GM12878 (cell line): ENCODE data around the gene LRRC47. TPM values are rescaled to one million over a fixed set of nuclear protein-coding genes. Genes with fewer than 3 reads are reported as not detected.

Experiments used
- ATAC-seq: fragments of 200-7000 bp; cut with Tn5 transposase; 3 replicates; pipeline ENCODE4 v1.9.1; 2020; ENCODE audit warnings: mild to moderate bottlenecking, moderate library complexity
- BruUV-seq: library from RNA; stranded (reverse); fragments of 400-500 nt; replicated peaks from 2 replicates; lab custom pipeline; 2021; lab: Mats Ljungman, UMichigan
- CTCF ChIA-PET: fragments of 300-600 bp; sonication (Branson Sonifier 250); formaldehyde crosslinking; extraction: SDS; loops from one replicate; lab custom pipeline; 2021; ENCODE audit warnings: inconsistent platforms; lab: Yijun Ruan, JAX
- POLR2A ChIA-PET: fragments of 350-600 bp; formaldehyde crosslinking; extraction: SDS; loops from one replicate; lab custom pipeline; 2021; ENCODE audit warnings: inconsistent platforms; lab: Charles Lee
- RAD21 ChIA-PET: fragments of 300-600 bp; sonication (Branson Sonifier 250); formaldehyde crosslinking; loops from one replicate; lab custom pipeline; 2023; ENCODE audit warnings: antibody characterized with exemption; ENCODE audit not compliant: unreplicated experiment; lab: Charles Lee
- SMC1A ChIA-PET: fragments of 300-600 bp; sonication (Branson Sonifier 250); formaldehyde crosslinking; loops from one replicate; lab custom pipeline; 2023; ENCODE audit not compliant: unreplicated experiment, uncharacterized antibody; lab: Charles Lee
- DNase-seq: peaks from one replicate; pipeline ENCODE4 v3.0.0-alpha.2; 2011; ENCODE audit warnings: low read depth, low spot score
- FAIRE-seq: peaks from 3 replicates; lab custom pipeline; 2011; peaks lifted over from hg19 to GRCh38; lab: Jason Lieb, UNC
- H2AFZ ChIP-seq: 2 replicates; pipeline ENCODE4 v1.6.0; 2011; ENCODE audit warnings: low read depth, low read length, control low read depth; ENCODE audit not compliant: control insufficient read depth
- H3K27ac ChIP-seq: 2 replicates; pipeline ENCODE4 v1.5.1; 2011; ENCODE audit warnings: control low read depth; ENCODE audit not compliant: control insufficient read depth, insufficient read depth
- H3K27me3 ChIP-seq, 2 experiments: replicated peaks in 1 of 2; 2 replicates each; pipeline versions ENCODE4 v1.6.0 to v1.6.1; 2011; ENCODE audit warnings: low read length in 1 of 2; ENCODE audit not compliant: control insufficient read depth in 2 of 2, insufficient read depth in 2 of 2
- H3K36me3 ChIP-seq, 2 experiments: 2 replicates each; pipeline ENCODE4 v1.5.1; 2011; ENCODE audit warnings: low read length in 1 of 2; ENCODE audit not compliant: control insufficient read depth in 2 of 2, insufficient read depth in 2 of 2
- H3K4me1 ChIP-seq: 2 replicates; pipeline ENCODE4 v1.6.1; 2011; ENCODE audit warnings: mild to moderate bottlenecking, low read length, moderate library complexity, mixed read lengths; ENCODE audit not compliant: control insufficient read depth, insufficient read depth
- H3K4me2 ChIP-seq: 2 replicates; pipeline ENCODE4 v1.6.0; 2011; ENCODE audit warnings: control low read depth; ENCODE audit not compliant: control insufficient read depth, insufficient read depth
- H3K4me3 ChIP-seq: fragments of 200-600 bp; sonication (generic); 2 replicates; pipeline ENCODE4 v1.5.1; 2016
- H3K79me2 ChIP-seq: 2 replicates; pipeline ENCODE4 v1.6.0; 2011; ENCODE audit warnings: low read length; ENCODE audit not compliant: control insufficient read depth, insufficient read depth
- H3K9ac ChIP-seq: 2 replicates; pipeline ENCODE4 v1.8.0; 2011; ENCODE audit warnings: low read length, control low read depth, mixed read lengths; ENCODE audit not compliant: control insufficient read depth, insufficient read depth
- H3K9me3 ChIP-seq: replicated peaks from 3 replicates; pipeline ENCODE4 v1.5.1; 2011; ENCODE audit warnings: mild to moderate bottlenecking, low read length; ENCODE audit not compliant: control insufficient read depth, insufficient read depth
- H4K20me1 ChIP-seq: 2 replicates; pipeline ENCODE4 v1.6.0; 2011; ENCODE audit not compliant: control insufficient read depth, insufficient read depth
- JUND ChIP-seq: IDR thresholded peaks from 2 replicates; pipeline ENCODE4 v1.6.1; 2012; ENCODE audit warnings: low read depth, mild to moderate bottlenecking, low read length, improper control_type of control experiment, moderate library complexity
- KAT2A ChIP-seq: conservative IDR thresholded peaks from 2 replicates; pipeline ENCODE4 v1.6.1; 2011; ENCODE audit warnings: low read depth, low read length; ENCODE audit not compliant: control insufficient read depth
- KDM1A ChIP-seq: fragments of 200-600 bp; sonication (generic); IDR thresholded peaks from 2 replicates; pipeline ENCODE4 v1.6.1; 2016; ENCODE audit warnings: borderline replicate concordance
- MYB ChIP-seq: fragments of 150-350 bp; IDR thresholded peaks from 2 replicates; pipeline ENCODE4 v1.6.1; 2014; ENCODE audit warnings: mild to moderate bottlenecking, low read depth, low read length, borderline replicate concordance
- NFXL1 ChIP-seq: fragments of 450-650 bp; IDR thresholded peaks from 2 replicates; pipeline ENCODE4 v1.6.1; 2017; ENCODE audit warnings: antibody characterized with exemption, mild to moderate bottlenecking, borderline replicate concordance
- SIX5 ChIP-seq: IDR thresholded peaks from 2 replicates; pipeline ENCODE4 v1.6.1; 2011; ENCODE audit warnings: mild to moderate bottlenecking, low read depth, low read length, moderate library complexity; ENCODE audit not compliant: severe bottlenecking
- SP1 ChIP-seq: IDR thresholded peaks from one replicate; pipeline ENCODE4 v1.6.1; 2011; ENCODE audit warnings: low read depth, low read length
- TARDBP ChIP-seq: IDR thresholded peaks from 2 replicates; pipeline ENCODE4 v1.6.1; 2016; ENCODE audit warnings: borderline replicate concordance
- TCF12 ChIP-seq: IDR thresholded peaks from 2 replicates; pipeline ENCODE4 v1.6.1; 2011; ENCODE audit warnings: low read depth, mild to moderate bottlenecking, low read length
- WGBS: methylation state at CpG from one replicate; pipeline ENCODE4 v1.1.6; 2016; ENCODE audit warnings: low lambda C conversion rate; ENCODE audit not compliant: insufficient replicate concordance, insufficient coverage; ENCODE audit errors: missing lambda C conversion rate; 5-methylcytosine and 5-hydroxymethylcytosine counted together
- in situ Hi-C: fragments of 300-500 bp; cut with MboI; formaldehyde crosslinking; loops from 9 replicates; pipeline ENCODE4 v1.14.3; 2018; ENCODE audit warnings: mixed read lengths
- intact Hi-C: fragments of 100-400 bp; cut with micrococcal nuclease; formaldehyde crosslinking; loops from one replicate; pipeline ENCODE4 v1.14.2; 2022; ENCODE audit not compliant: unreplicated experiment
- polyA plus RNA-seq, 11 experiments: library from polyadenylated mRNA; depleted of rRNA in 4 of 11; unstranded in 6 of 11; stranded (reverse) in 5 of 11; fragments of >200 nt; fragmentation: Nextera tagmentation in 4 of 11; fragmentation: Illumina TruSeq in 1 of 11; extraction: Ambion mirVana in 4 of 11; extraction: Trizol in 1 of 11; gene quantifications; 1 replicate in 1 of 11; 2 replicates in 10 of 11; pipeline versions ENCODE4 v1.2.1 to v1.2.3, GENCODE V29; 2011 to 2016; ENCODE audit warnings: inconsistent platforms in 2 of 11, missing spikeins in 2 of 11, low read depth in 1 of 11
- total RNA-seq, 4 experiments: library from RNA; depleted of rRNA in 3 of 4; stranded (reverse); fragments of >200 nt in 3 of 4; fragmentation: Illumina TruSeq in 1 of 4; extraction: Trizol in 1 of 4; gene quantifications; 2 replicates each; pipeline versions ENCODE4 v1.2.1 to v1.2.3, GENCODE V29; 2013 to 2021
- TF ChIP-seq, protein P1 (sequence below): IDR thresholded peaks from 2 replicates; pipeline ENCODE4 v1.6.1; 2012; ENCODE audit warnings: improper control_type of control experiment, low read depth, low read length; ENCODE audit not compliant: insufficient replicate concordance

The LRRC47 gene
- total and polyA plus RNA-seq, 10 of the 15 experiments (the other 5 are each of a cell fraction or from before 2014, with no cell fraction given) = 2.5 to 34.6 (median 18.2) TPM

DNA sequence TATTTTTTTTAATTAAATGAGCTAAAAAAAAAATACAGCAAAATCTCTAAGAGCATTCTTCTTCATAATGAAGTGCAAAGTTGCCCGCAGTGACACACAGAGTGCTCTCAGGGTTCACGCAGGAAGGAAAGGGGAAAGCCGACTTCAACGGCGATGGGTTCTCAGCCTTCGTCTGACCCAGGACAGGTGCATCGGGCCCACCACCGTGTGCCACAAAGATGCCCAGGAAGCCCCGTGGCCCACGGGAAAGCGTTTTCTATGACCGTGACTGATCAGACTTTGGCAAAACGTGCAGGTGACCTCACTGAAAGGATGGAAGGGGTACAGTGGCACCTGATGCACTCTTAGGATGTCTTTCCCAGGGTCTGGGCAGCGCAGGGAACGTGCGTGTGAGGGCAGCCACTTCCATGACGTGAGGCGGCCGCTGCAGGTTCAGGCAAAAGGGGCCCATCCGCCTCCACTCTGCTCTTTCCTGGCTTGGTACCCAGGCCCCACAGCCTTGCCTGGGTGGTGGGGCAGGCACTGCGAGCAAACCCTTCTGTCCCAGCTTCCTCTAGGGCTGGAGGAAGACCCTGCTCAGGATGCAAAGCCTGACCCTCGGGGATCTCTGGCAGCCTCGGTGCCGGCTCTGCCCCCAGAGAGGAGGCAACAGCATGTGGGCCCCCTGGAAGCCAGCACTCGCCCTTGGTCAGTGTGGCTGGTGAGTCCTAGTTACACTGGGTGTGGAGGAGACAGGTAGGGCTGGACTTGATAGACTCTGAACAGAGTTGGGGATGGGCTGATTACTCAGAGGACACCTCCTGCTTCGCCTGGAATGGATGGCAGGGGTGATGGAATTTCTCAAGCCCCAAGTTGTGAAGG is 8.3 kb downstream of the LRRC47 start:
- CTCF ChIA-PET = interaction anchor here (0.7 kb wide), 2 partner anchors 8 to 14 kb away, joined by 3 read pairs; partner anchors contain the start of gene LRRC47
- Histone ChIP-seq H3K9ac (no peak overlapping the region), H3K27ac (no peak overlapping the region), H3K27me3 (no peaks in the 10 kb centered on the region), H3K79me2 (peaks cover 13% of the 10 kb centered on the region), H4K20me1 (no peaks in the 10 kb centered on the region), H2AFZ (no peak overlapping the region), H3K4me2 (no peak overlapping the region), H3K9me3 (no peaks in the 10 kb centered on the region), H3K4me1 (peaks cover 14% of the 10 kb centered on the region), H3K4me3 (no peak overlapping the region), H3K36me3 (peaks cover 19 to 20% of the 10 kb centered on the region in 2 experiments)
- SMC1A ChIA-PET = no interaction called here
- DNase-seq = no peak
- no TSS peak for BruUV-seq
- POLR2A ChIA-PET = no interaction called here
- ATAC-seq = no peak
- intact Hi-C loops = no loop called here
- RAD21 ChIA-PET = no interaction called here
- in situ Hi-C loops = no loop called here
- WGBS = 52% methylated on average over 26 of the region's 26 CpGs
- TF ChIP-seq NFXL1 = no peak
- TF ChIP-seq SIX5 = no peak
- TF ChIP-seq KAT2A = no peak
- TF ChIP-seq, protein P1, sequence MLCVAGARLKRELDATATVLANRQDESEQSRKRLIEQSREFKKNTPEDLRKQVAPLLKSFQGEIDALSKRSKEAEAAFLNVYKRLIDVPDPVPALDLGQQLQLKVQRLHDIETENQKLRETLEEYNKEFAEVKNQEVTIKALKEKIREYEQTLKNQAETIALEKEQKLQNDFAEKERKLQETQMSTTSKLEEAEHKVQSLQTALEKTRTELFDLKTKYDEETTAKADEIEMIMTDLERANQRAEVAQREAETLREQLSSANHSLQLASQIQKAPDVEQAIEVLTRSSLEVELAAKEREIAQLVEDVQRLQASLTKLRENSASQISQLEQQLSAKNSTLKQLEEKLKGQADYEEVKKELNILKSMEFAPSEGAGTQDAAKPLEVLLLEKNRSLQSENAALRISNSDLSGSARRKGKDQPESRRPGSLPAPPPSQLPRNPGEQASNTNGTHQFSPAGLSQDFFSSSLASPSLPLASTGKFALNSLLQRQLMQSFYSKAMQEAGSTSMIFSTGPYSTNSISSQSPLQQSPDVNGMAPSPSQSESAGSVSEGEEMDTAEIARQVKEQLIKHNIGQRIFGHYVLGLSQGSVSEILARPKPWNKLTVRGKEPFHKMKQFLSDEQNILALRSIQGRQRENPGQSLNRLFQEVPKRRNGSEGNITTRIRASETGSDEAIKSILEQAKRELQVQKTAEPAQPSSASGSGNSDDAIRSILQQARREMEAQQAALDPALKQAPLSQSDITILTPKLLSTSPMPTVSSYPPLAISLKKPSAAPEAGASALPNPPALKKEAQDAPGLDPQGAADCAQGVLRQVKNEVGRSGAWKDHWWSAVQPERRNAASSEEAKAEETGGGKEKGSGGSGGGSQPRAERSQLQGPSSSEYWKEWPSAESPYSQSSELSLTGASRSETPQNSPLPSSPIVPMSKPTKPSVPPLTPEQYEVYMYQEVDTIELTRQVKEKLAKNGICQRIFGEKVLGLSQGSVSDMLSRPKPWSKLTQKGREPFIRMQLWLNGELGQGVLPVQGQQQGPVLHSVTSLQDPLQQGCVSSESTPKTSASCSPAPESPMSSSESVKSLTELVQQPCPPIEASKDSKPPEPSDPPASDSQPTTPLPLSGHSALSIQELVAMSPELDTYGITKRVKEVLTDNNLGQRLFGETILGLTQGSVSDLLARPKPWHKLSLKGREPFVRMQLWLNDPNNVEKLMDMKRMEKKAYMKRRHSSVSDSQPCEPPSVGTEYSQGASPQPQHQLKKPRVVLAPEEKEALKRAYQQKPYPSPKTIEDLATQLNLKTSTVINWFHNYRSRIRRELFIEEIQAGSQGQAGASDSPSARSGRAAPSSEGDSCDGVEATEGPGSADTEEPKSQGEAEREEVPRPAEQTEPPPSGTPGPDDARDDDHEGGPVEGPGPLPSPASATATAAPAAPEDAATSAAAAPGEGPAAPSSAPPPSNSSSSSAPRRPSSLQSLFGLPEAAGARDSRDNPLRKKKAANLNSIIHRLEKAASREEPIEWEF = no peak
- no peak for TF ChIP-seq TCF12
- no peak for TF ChIP-seq KDM1A
- no peak for TF ChIP-seq JUND
- no peak for TF ChIP-seq TARDBP
- no peak for TF ChIP-seq MYB
- TF ChIP-seq SP1 = no peak
- TF ChIP-seq, all 136 proteins: peak for 0
- no peak for FAIRE-seq
